SK-N-SH treated with all-trans-retinoic acid at 6 μM for 48 hours (cell line): ENCODE data around the gene MEIOSIN.

Source experiments
- ARNTL ChIP-seq: fragments of 450-650 bp; formaldehyde crosslinking; IDR thresholded peaks from 2 replicates; pipeline ENCODE4 v1.5.0; 2020; ENCODE audit warnings: low read depth, mild to moderate bottlenecking, moderate library complexity, borderline replicate concordance
- BACH2 ChIP-seq: fragments of 250-450 bp; sonication (Bioruptor Pico); IDR thresholded peaks from 2 replicates; pipeline ENCODE4 v1.9.0; 2021; ENCODE audit warnings: mild to moderate bottlenecking, borderline replicate concordance
- CREB5 ChIP-seq: fragments of 250-450 bp; sonication (Bioruptor Pico); IDR thresholded peaks from 2 replicates; pipeline ENCODE4 v1.5.1; 2020; ENCODE audit warnings: low read depth, mild to moderate bottlenecking, moderate library complexity
- CSDC2 ChIP-seq: fragments of 250-450 bp; sonication (Bioruptor Pico); IDR thresholded peaks from 2 replicates; pipeline ENCODE4 v1.5.0; 2020; ENCODE audit warnings: mild to moderate bottlenecking, moderate library complexity
- GLIS3 ChIP-seq: fragments of 250-450 bp; sonication (Bioruptor Pico); IDR thresholded peaks from 2 replicates; pipeline ENCODE4 v1.5.0; 2020; ENCODE audit warnings: mild to moderate bottlenecking, moderate library complexity
- OSR1 ChIP-seq: fragments of 250-450 bp; sonication (Bioruptor Pico); IDR thresholded peaks from 2 replicates; pipeline ENCODE4 v1.8.0; 2022; ENCODE audit warnings: moderate library complexity, mild to moderate bottlenecking, inconsistent platforms
- PPARA ChIP-seq: fragments of 250-450 bp; sonication (Bioruptor Pico); IDR thresholded peaks from 2 replicates; pipeline ENCODE4 v1.5.0; 2020; ENCODE audit warnings: mild to moderate bottlenecking, borderline replicate concordance
- RARB ChIP-seq: fragments of 250-450 bp; sonication (Bioruptor Pico); IDR thresholded peaks from 2 replicates; pipeline ENCODE4 v1.8.0; 2021; ENCODE audit warnings: mild to moderate bottlenecking, moderate library complexity
- SNAI2 ChIP-seq: fragments of 250-450 bp; sonication (Bioruptor Pico); IDR thresholded peaks from 2 replicates; pipeline ENCODE4 v1.5.0; 2020; ENCODE audit warnings: mild to moderate bottlenecking, moderate library complexity
- TCF4 ChIP-seq: fragments of 250-450 bp; sonication (Bioruptor Pico); IDR thresholded peaks from 2 replicates; pipeline ENCODE4 v1.8.0; 2021; ENCODE audit warnings: mild to moderate bottlenecking, moderate library complexity, borderline replicate concordance
- ZC3H10 ChIP-seq: fragments of 250-450 bp; sonication (Bioruptor Pico); IDR thresholded peaks from 2 replicates; pipeline ENCODE4 v1.5.1; 2021; ENCODE audit warnings: mild to moderate bottlenecking, moderate library complexity
- ZFP30 ChIP-seq: fragments of 450-650 bp; formaldehyde crosslinking; IDR thresholded peaks from 2 replicates; pipeline ENCODE4 v1.5.0; 2022; ENCODE audit warnings: mild to moderate bottlenecking, moderate library complexity
- TF ChIP-seq, protein P1 (sequence below): fragments of 250-450 bp; sonication (Bioruptor Pico); IDR thresholded peaks from 2 replicates; pipeline ENCODE4 v1.8.0; 2020; ENCODE audit warnings: mild to moderate bottlenecking, moderate library complexity, borderline replicate concordance

DNA sequence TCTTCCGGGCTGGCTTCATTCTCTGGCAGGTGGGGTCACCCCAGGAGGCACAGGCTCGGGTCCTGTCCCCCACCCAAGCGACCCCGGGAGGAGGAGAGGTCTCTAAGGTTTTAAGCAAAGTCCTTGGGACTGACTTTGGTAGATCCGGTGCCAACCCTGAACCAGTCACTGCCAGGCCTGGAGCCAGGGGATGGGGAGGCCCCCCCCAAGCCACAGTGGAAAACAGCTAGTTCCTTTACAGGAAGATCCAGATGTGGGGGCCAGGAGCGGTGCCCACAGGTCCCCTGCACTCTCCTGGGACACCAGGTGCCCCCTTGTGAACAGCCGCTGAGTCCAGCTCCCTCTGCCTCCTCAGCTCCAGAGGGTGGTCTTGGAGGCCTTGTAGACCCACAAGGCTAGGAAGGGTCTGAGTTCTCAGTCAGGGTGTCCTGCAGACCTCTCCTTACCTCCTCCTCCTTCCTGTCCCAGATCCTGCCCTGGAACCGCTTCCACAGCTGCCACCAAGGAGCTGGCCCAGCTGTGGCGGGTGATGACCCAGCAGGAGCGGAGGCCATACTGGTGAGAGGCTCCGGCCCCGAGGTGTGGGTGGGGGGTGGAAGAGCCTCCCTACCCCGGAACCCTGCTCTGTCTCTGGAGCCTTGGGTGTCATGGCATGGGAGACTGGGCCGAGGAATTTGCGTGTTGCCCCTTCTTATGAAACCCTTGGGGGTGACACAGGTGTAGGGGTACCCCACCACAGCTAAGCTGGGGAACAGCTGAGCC lies 29.8 kb downstream of the MEIOSIN start:
- no peak for TF ChIP-seq BACH2
- no peak for TF ChIP-seq PPARA (CRISPR knock-in tag)
- TF ChIP-seq RARB (CRISPR knock-in tag), result no peak
- no peak for TF ChIP-seq CSDC2 (CRISPR knock-in tag)
- TF ChIP-seq CREB5 (CRISPR knock-in tag), result no peak
- TF ChIP-seq ARNTL (CRISPR knock-in tag), result no peak
- no peak for TF ChIP-seq GLIS3 (CRISPR knock-in tag)
- TF ChIP-seq, protein P1, sequence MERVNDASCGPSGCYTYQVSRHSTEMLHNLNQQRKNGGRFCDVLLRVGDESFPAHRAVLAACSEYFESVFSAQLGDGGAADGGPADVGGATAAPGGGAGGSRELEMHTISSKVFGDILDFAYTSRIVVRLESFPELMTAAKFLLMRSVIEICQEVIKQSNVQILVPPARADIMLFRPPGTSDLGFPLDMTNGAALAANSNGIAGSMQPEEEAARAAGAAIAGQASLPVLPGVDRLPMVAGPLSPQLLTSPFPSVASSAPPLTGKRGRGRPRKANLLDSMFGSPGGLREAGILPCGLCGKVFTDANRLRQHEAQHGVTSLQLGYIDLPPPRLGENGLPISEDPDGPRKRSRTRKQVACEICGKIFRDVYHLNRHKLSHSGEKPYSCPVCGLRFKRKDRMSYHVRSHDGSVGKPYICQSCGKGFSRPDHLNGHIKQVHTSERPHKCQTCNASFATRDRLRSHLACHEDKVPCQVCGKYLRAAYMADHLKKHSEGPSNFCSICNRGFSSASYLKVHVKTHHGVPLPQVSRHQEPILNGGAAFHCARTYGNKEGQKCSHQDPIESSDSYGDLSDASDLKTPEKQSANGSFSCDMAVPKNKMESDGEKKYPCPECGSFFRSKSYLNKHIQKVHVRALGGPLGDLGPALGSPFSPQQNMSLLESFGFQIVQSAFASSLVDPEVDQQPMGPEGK, result no peak
- no peak for TF ChIP-seq ZC3H10 (CRISPR knock-in tag)
- no peak for TF ChIP-seq OSR1 (CRISPR knock-in tag)
- no peak for TF ChIP-seq SNAI2
- no peak for TF ChIP-seq TCF4 (CRISPR knock-in tag)
- TF ChIP-seq ZFP30, result no peak
